ENCODE results near the gene PRPSAP1.
"Not testable (repeated sequence)": the region's sequence is repeated elsewhere in the genome, so short reads cannot be mapped to it uniquely, and the experiment has no call there.

PRPSAP1 gene

GRCh38 chr17:76327696-76328095 is 26.0 kb downstream of the PRPSAP1 start:
- DNase-seq (ENCODE audit: low read depth in 3 of 3, low spot score in 1 of 3) = no peak

DNA sequence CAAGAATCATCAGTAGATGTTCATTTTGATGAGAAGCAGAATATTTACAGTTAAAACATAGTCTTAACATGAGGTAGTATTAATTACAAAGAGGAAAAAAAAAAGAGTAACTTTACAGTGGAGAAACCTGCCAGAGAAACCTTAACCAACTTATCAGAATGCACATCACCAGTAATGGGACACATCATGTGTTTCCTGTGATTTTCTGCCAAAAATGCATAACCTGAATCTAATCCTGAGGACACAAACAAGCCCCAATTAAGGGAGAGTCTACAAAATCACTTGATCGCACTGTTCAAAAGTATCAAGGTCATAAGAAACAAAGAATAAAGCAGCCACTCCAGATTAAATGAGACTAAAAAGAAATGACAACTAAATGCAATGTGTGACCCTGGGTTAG is 27.4 kb downstream of the PRPSAP1 start:
- no peak for DNase-seq (ENCODE audit: low read depth in 3 of 3, low spot score in 1 of 3)

GRCh38 chr17:76318586-76318985 is 35.1 kb downstream of the PRPSAP1 start:
- DNase-seq (ENCODE audit: low read depth in 3 of 3, low spot score in 1 of 3) = no peak

- DNase-seq (ENCODE audit: low read depth in 3 of 3, low spot score in 1 of 3) = no peak
These were observed 36.2 kb downstream of the PRPSAP1 start for GRCh38 chr17:76317535-76317934.

GRCh38 chr17:76314392-76315227 is 39.1 kb downstream of the PRPSAP1 start:
- no peak for DNase-seq (ENCODE audit: low read depth in 3 of 3, low spot score in 1 of 3)

DNA sequence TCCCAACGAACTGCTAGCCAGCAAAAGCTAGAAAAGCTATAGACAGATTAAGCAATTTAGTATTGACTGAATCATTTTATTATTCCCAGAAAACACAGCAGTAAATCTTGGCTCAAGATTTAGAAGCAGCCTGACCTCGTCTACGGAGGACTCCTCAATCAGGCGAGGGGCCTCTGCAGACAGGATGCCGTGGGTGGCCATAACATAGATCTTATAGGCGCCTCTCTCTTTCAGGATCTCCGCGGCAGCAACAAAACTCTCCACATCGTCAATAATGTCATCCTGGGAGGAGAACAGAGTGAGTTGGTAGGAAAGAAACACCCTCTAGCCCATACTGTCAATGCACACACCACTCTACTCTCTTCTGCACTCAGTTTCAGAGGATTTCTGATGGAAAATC is 41.0 kb downstream of the PRPSAP1 start:
- no peak for DNase-seq (ENCODE audit: low read depth in 3 of 3, low spot score in 1 of 3)

DNA sequence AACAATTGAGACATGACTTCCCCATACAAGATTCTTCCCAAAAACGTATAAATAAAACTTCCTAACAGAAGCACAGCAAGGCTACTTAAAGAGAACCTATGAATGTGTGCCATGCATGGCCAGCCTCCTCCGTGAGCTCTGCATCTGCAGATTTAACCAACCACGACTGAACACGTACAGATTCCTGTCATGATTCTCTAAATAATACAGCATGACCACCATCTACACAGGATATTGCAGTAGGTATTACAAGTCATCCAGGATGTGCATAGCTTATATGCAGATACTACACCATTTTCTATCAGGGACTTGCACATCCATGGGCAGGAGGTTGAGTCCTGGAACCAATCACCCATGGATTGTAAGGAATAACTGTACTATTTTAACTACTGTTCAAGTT is 44.3 kb downstream of the PRPSAP1 start:
- no peak for DNase-seq (ENCODE audit: low read depth in 3 of 3, low spot score in 1 of 3)

GRCh38 chr17:76307966-76308338 is 45.8 kb downstream of the PRPSAP1 start, which contains the start of gene QRICH2:
Gene QRICH2, minus strand, starts transcription at chr17:76308276. Its CDS starts 278 bp downstream, at chr17:76307998.
- DNase-seq (ENCODE audit: low read depth in 3 of 3, low spot score in 1 of 3) = no peak

GRCh38 chr17:76307299-76307965 is 46.3 kb downstream of the PRPSAP1 start:
- no peak for DNase-seq (ENCODE audit: low read depth in 3 of 3, low spot score in 1 of 3)

GRCh38 chr17:76305135-76305454 is 48.6 kb downstream of the PRPSAP1 start:
- DNase-seq (ENCODE audit: low read depth in 3 of 3, low spot score in 1 of 3) = not testable (repeated sequence)

DNA sequence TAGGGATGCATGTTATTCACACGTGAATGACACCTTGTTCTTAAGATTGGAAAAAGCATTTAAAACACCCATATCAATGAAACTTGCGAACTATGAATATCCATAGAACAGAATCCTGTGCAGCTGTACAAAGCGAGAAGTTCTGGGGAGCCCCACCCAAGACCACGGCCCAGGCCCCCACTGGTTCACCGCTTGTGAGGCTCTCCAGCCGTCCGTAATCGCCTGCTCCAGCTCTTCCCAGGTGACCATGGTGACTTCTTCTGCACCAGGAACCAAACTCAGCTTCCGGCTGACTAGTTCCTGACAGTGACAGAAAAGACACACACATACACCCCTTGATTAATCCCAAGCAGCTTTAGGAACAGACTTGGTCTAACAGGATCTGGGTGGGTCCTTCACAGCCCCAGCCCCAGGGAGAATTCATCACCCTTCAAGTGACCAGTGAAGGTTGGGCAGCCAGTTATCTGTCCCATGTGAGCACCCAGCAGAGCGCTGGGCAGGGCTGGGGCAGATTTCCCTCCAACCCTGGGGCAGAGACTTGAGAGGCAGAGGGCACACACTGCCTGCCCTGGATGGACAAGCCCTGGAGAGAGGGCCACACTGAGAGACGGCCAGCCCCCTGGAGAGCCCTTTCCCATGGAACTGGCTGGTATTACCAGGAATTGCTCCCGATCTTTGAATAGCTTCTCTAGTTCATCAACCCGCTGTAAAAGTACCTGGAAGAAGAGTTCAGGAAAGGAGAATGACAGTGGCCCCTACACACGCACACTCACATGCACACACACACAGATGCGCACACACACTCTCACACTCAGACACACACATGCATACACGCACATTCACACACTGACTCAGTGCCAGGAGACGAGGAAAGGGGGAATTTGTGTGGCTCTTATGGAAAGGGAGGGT is 49.2 kb downstream of the PRPSAP1 start:
- DNase-seq (ENCODE audit: low read depth in 3 of 3, low spot score in 1 of 3) = no peak

GRCh38 chr17:76297436-76297835 is 56.3 kb downstream of the PRPSAP1 start:
- no peak for DNase-seq (ENCODE audit: low read depth in 3 of 3, low spot score in 1 of 3)

DNA sequence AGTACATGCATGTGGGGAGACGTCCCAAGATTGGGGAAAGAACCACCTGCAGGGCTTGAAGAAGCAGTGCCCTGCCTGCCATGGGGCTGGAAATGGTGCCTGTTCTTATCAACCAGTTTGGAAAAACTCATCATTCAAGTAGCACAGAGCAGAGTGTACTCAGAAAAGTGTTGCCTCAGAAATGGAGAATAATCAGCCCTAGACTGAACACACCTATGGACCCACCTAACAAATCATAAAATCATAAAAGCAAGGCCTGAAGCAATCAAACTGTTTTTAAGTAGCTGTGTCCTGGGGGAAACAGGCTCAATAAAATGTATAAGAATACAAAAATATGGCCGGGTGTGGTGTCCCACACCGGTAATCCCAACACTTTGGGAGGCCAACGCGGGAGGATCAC is 56.8 kb downstream of the PRPSAP1 start:
- no peak for DNase-seq (ENCODE audit: low read depth in 3 of 3, low spot score in 1 of 3)

DNA sequence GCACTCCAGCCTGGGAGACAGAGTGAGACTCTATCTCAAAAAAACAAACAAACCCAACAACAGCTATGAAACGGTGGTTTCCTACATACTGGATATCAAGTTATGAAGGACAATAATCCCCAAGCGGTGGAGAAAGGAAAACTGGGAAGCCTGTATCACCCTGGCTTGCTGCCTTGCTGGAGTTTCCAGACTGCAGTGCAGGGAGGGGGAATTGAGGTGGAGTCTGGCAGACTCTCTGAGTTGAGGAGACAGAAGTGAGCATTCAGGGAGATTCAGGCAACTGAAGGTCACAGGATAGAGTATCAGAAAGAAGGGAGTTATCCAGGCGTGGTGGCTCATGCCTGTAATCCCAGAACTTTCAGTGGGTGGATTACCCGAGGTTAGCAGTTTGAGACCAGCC is 57.5 kb downstream of the PRPSAP1 start:
- DNase-seq (ENCODE audit: low read depth in 3 of 3, low spot score in 1 of 3) = no peak

- DNase-seq (ENCODE audit: low read depth in 3 of 3, low spot score in 1 of 3) = no peak
These were observed 60.6 kb downstream of the PRPSAP1 start for GRCh38 chr17:76293106-76293505.

- no peak for DNase-seq (ENCODE audit: low read depth in 3 of 3, low spot score in 1 of 3)
These were observed 61.1 kb downstream of the PRPSAP1 start for GRCh38 chr17:76292567-76292966.

DNA sequence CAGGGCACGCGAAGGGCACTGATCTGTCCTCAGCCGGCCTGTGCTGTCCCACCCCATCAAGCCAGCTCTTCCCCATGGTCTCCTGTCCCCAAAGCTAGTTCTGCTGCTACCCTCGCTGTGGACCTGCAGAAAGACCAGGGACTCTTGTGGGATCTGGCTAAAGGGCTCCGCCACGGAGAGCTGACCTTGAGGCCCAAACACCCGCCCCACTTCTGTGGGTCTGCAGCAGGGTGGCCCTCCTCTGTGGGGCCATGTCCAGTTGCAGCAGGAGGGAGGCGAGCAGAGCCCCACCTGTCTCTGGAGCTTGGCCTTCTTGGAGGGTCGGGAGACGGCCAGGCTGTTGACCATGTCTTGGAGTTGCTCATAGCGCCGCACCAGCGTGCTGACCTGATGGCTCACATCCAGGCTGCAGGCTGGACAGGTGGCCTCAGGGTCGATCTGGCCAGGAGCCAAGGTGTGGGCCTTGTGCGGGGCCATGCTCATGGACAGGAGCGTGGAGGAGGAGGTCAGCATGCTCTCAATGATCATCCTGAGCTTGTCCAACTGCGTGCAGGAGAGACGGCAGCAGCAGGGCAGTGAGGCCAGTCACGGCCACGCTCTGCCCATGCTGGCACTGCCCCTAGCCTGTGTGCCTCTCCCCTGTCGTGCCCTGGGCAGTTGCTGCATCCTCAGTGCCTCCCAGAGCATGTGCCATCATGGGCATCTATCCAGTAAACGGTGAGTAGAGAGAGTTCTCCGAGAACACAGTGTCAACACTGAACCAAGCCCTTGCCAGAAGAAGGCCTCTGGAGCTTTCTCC is 71.9 kb downstream of the PRPSAP1 start:
- no peak for DNase-seq (ENCODE audit: low read depth in 3 of 3, low spot score in 1 of 3)

GRCh38 chr17:76280650-76281049 is 73.1 kb downstream of the PRPSAP1 start:
- no peak for DNase-seq (ENCODE audit: low read depth in 3 of 3, low spot score in 1 of 3)

DNA sequence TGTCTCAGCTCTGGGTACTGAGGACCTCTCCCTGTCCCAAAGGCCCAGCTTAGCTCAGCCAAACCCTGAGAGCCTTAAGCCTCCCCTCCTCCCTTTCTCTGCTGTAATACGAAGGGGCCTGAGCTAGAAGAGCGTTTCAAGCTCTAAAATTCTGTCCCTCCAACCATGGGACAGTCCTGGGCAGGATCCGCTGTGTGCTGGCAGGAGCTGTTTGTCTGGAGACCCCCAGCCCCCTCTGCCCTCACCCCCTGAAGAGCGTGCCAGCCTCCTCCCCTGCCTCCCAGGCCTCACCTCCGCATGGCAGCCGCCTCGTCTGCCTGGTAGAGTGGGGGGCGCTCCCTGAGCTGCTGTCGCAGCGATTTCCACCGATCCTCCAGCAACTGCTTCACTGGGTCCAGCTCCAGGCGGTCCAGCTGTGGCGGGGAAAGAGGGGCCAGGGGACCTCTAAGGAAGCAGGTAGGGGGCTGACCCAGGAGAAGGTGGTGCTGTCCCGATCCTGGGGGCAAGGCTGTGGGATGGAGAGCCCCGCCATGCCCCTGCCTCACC is 73.9 kb downstream of the PRPSAP1 start:
- no peak for DNase-seq (ENCODE audit: low read depth in 3 of 3, low spot score in 1 of 3)

GRCh38 chr17:76278952-76279741 is 74.6 kb downstream of the PRPSAP1 start:
- peak; percentile 63 to 87 (median 74) for DNase-seq (ENCODE audit: low read depth in 3 of 3, low spot score in 1 of 3)
